AG09319 (cell line): ENCODE data around the gene BAIAP2.
"Not testable (repeated sequence)": the region's sequence is repeated elsewhere in the genome, so short reads cannot be mapped to it uniquely, and the experiment has no call there.

Experiments used
- DNase-seq: peaks from one replicate; pipeline ENCODE4 v3.0.0-alpha.2; 2010; ENCODE audit warnings: low read depth; ENCODE audit errors: extremely low read depth
- CTCF ChIP-seq: IDR thresholded peaks from 2 replicates; pipeline ENCODE4 v1.5.1; 2011; ENCODE audit warnings: low read depth, mild to moderate bottlenecking, inconsistent platforms, low read length, moderate library complexity

Gene BAIAP2

GRCh38 chr17:81070541-81071246, 35.7 kb downstream of the BAIAP2 start:
- TF ChIP-seq CTCF: no peak
- DNase-seq: no peak

GRCh38 chr17:81071761-81072741, 37.1 kb downstream of the BAIAP2 start:
- TF ChIP-seq CTCF: no peak
- no peak for DNase-seq

- no peak for DNase-seq
- TF ChIP-seq CTCF: no peak
These were observed 39.3 kb downstream of the BAIAP2 start for GRCh38 chr17:81073967-81074839.

GRCh38 chr17:81074875-81075274, 39.9 kb downstream of the BAIAP2 start:
- TF ChIP-seq CTCF: no peak

GRCh38 chr17:81075307-81075706, 40.4 kb downstream of the BAIAP2 start:
- TF ChIP-seq CTCF: no peak
- no peak for DNase-seq

More at GRCh38 chr17:81074875-81075274, 39.9 kb downstream of the BAIAP2 start:
- no peak for DNase-seq

GRCh38 chr17:81076141-81076679, 41.3 kb downstream of the BAIAP2 start:
- DNase-seq: no peak
- no peak for TF ChIP-seq CTCF

- not testable (repeated sequence) for DNase-seq
These were observed 43.3 kb downstream of the BAIAP2 start for GRCh38 chr17:81078026-81078913.
